ENCODE results near the gene PFKM.

The PFKM gene

DNA sequence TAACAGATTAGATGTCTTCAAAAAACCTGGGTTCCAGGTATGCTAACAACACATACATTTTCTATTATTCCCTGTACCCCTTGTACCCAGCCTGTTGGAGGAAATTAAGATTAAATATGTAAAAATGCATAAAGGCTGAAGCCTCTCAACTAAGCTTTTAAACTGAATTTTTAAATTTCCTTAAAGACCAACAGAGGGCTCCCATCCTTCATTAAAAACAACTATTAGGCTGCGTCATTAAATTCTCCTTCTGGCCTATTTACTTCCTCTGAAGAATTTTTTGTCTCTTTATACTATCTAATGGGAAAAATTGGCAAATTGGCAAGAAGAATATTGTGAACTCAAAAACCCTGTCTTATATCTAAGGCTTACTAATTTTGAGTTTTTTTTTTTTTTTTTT is 35.1 kb upstream of the PFKM start:
- no peak overlapping the region for H3K9ac ChIP-seq (ENCODE audit: low read length)
- H3K27ac ChIP-seq (ENCODE audit: low read depth, low read length) = no peak overlapping the region
- H3K4me3 ChIP-seq (ENCODE audit: low read depth, low read length) = no peak overlapping the region
- H3K36me3 ChIP-seq (ENCODE audit: control insufficient read depth, insufficient read depth, low read length) = peaks cover 66% of the 10 kb centered on the region
- H3K4me1 ChIP-seq (ENCODE audit: control insufficient read depth, insufficient read depth, low read length) = no peaks in the 10 kb centered on the region
- no peaks in the 10 kb centered on the region for H3K27me3 ChIP-seq (ENCODE audit: control insufficient read depth, insufficient read depth, low read length)
- no peaks in the 10 kb centered on the region for H3K9me3 ChIP-seq (ENCODE audit: control insufficient read depth, insufficient read depth, low read depth, low read length)

DNA sequence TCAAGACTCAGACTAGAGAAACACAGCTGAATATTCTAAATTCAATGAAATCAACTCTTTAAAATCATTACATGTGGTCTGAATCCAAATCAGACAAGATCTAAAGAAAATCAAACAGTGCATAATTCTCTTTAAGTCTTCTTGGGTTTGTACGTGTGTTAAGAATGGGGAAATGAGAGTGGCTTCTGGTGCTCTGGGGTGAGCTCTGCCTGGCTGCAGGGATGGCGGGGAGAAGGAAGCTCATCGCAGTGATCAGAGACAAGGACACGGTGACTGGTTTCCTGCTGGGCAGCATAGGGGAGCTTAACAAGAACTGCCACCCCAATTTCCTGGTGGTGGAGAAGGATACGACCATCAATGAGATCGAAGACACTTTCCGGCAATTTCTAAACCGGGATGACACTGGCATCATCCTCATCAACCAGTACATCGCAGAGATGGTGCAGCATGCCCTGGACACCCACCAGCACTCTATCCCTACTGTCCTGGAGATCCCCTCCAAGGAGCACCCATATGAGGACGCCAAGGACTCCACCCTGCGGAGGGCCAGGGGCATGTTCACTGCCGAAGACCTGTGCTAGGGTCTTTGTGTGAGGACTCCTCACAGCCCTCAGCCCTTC is 34.2 kb upstream of the PFKM start:
- H3K9ac ChIP-seq (ENCODE audit: low read length) = no peak overlapping the region
- H3K4me3 ChIP-seq (ENCODE audit: low read depth, low read length) = no peak overlapping the region
- H3K9me3 ChIP-seq (ENCODE audit: control insufficient read depth, insufficient read depth, low read depth, low read length) = no peaks in the 10 kb centered on the region
- no peaks in the 10 kb centered on the region for H3K27me3 ChIP-seq (ENCODE audit: control insufficient read depth, insufficient read depth, low read length)
- H3K36me3 ChIP-seq (ENCODE audit: control insufficient read depth, insufficient read depth, low read length) = peaks cover 68% of the 10 kb centered on the region
- no peak overlapping the region for H3K27ac ChIP-seq (ENCODE audit: low read depth, low read length)
- H3K4me1 ChIP-seq (ENCODE audit: control insufficient read depth, insufficient read depth, low read length) = no peaks in the 10 kb centered on the region

- Histone ChIP-seq H3K4me1 (ENCODE audit: control insufficient read depth, insufficient read depth, low read length) (no peaks in the 10 kb centered on the region), H3K9me3 (ENCODE audit: control insufficient read depth, insufficient read depth, low read depth, low read length) (no peaks in the 10 kb centered on the region), H3K4me3 (ENCODE audit: low read depth, low read length) (no peak overlapping the region), H3K27me3 (ENCODE audit: control insufficient read depth, insufficient read depth, low read length) (no peaks in the 10 kb centered on the region), H3K27ac (ENCODE audit: low read depth, low read length) (no peak overlapping the region), H3K36me3 (ENCODE audit: control insufficient read depth, insufficient read depth, low read length) (peaks cover 66% of the 10 kb centered on the region), H3K9ac (ENCODE audit: low read length) (no peak overlapping the region)
Measured at GRCh38 chr12:48086327-48086726, 32.8 kb upstream of the PFKM start.

DNA sequence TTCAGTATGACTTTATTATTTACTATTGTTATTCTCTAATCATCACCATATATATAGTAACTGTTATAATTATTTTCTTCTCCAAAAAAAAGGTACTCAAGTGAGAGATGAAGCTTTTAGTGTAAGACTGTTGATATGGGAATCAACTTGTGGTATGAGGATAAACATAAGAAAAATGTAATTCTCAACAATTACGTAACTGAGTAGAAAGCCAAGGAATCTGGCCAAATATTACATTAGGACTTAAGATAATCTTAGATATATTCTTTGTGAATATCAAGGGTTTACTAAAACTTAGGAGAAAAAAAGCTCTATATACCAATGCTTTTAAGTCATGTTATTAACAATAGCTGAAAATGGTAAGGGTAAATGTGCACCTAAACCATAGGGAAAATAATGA is 26.6 kb upstream of the PFKM start:
- Histone ChIP-seq H3K27ac (ENCODE audit: low read depth, low read length) (no peak overlapping the region), H3K36me3 (ENCODE audit: control insufficient read depth, insufficient read depth, low read length) (peaks cover 53% of the 10 kb centered on the region), H3K9ac (ENCODE audit: low read length) (no peak overlapping the region), H3K27me3 (ENCODE audit: control insufficient read depth, insufficient read depth, low read length) (no peaks in the 10 kb centered on the region), H3K9me3 (ENCODE audit: control insufficient read depth, insufficient read depth, low read depth, low read length) (no peaks in the 10 kb centered on the region), H3K4me1 (ENCODE audit: control insufficient read depth, insufficient read depth, low read length) (no peaks in the 10 kb centered on the region), H3K4me3 (ENCODE audit: low read depth, low read length) (no peak overlapping the region)

GRCh38 chr12:48104531-48104930 is 14.6 kb upstream of the PFKM start:
- no peaks in the 10 kb centered on the region for H3K9me3 ChIP-seq (ENCODE audit: control insufficient read depth, insufficient read depth, low read depth, low read length)
- H3K9ac ChIP-seq (ENCODE audit: low read length) = no peak overlapping the region
- peaks cover 8% of the 10 kb centered on the region for H3K27me3 ChIP-seq (ENCODE audit: control insufficient read depth, insufficient read depth, low read length)
- H3K4me1 ChIP-seq (ENCODE audit: control insufficient read depth, insufficient read depth, low read length) = peaks cover 9% of the 10 kb centered on the region
- H3K36me3 ChIP-seq (ENCODE audit: control insufficient read depth, insufficient read depth, low read length) = no peaks in the 10 kb centered on the region
- H3K4me3 ChIP-seq (ENCODE audit: low read depth, low read length) = peak overlapping the region; percentile 88
- no peak overlapping the region for H3K27ac ChIP-seq (ENCODE audit: low read depth, low read length)

- Histone ChIP-seq H3K36me3 (ENCODE audit: control insufficient read depth, insufficient read depth, low read length) (no peaks in the 10 kb centered on the region), H3K27ac (ENCODE audit: low read depth, low read length) (peak overlapping the region; percentile 96), H3K9ac (ENCODE audit: low read length) (peak overlapping the region; percentile 96), H3K9me3 (ENCODE audit: control insufficient read depth, insufficient read depth, low read depth, low read length) (no peaks in the 10 kb centered on the region), H3K4me3 (ENCODE audit: low read depth, low read length) (peak overlapping the region; percentile 88), H3K27me3 (ENCODE audit: control insufficient read depth, insufficient read depth, low read length) (peaks cover 15% of the 10 kb centered on the region), H3K4me1 (ENCODE audit: control insufficient read depth, insufficient read depth, low read length) (peaks cover 9% of the 10 kb centered on the region)
Measured at GRCh38 chr12:48105321-48105866, 13.8 kb upstream of the PFKM start.

- Histone ChIP-seq H3K4me3 (ENCODE audit: low read depth, low read length) (peak within 1 kb of the TSS; percentile 88), H3K4me1 (ENCODE audit: control insufficient read depth, insufficient read depth, low read length) (peaks cover 14% of the 10 kb centered on the region), H3K27ac (ENCODE audit: low read depth, low read length) (peak within 1 kb of the TSS; percentile 96), H3K36me3 (ENCODE audit: control insufficient read depth, insufficient read depth, low read length) (no peaks in the 10 kb centered on the region), H3K27me3 (ENCODE audit: control insufficient read depth, insufficient read depth, low read length) (peaks cover 21% of the 10 kb centered on the region), H3K9ac (ENCODE audit: low read length) (peak within 1 kb of the TSS; percentile 96), H3K9me3 (ENCODE audit: control insufficient read depth, insufficient read depth, low read depth, low read length) (no peaks in the 10 kb centered on the region)
Measured at GRCh38 chr12:48105867-48106680, 13.1 kb upstream of the PFKM start, which contains the start of gene SENP1. SENP1 (minus strand) TSS chr12:48106079; CDS start chr12:48101472, 4,607 bp downstream.

- Histone ChIP-seq H3K27me3 (ENCODE audit: control insufficient read depth, insufficient read depth, low read length) (peaks cover 22% of the 10 kb centered on the region), H3K27ac (ENCODE audit: low read depth, low read length) (peak overlapping the region; percentile 96; the same call in 1 of the 2 replicates), H3K36me3 (ENCODE audit: control insufficient read depth, insufficient read depth, low read length) (no peaks in the 10 kb centered on the region), H3K9me3 (ENCODE audit: control insufficient read depth, insufficient read depth, low read depth, low read length) (no peaks in the 10 kb centered on the region), H3K4me3 (ENCODE audit: low read depth, low read length) (peak overlapping the region; percentile 88), H3K4me1 (ENCODE audit: control insufficient read depth, insufficient read depth, low read length) (peaks cover 14% of the 10 kb centered on the region), H3K9ac (ENCODE audit: low read length) (peak overlapping the region; percentile 96)
Measured at GRCh38 chr12:48106681-48107613, 12.2 kb upstream of the PFKM start.

GRCh38 chr12:48109424-48109823 is 9.7 kb upstream of the PFKM start:
- Histone ChIP-seq H3K9ac (ENCODE audit: low read length) (no peak overlapping the region), H3K4me3 (ENCODE audit: low read depth, low read length) (no peak overlapping the region), H3K9me3 (ENCODE audit: control insufficient read depth, insufficient read depth, low read depth, low read length) (no peaks in the 10 kb centered on the region), H3K4me1 (ENCODE audit: control insufficient read depth, insufficient read depth, low read length) (peaks cover 11% of the 10 kb centered on the region), H3K27me3 (ENCODE audit: control insufficient read depth, insufficient read depth, low read length) (peaks cover 28% of the 10 kb centered on the region), H3K27ac (ENCODE audit: low read depth, low read length) (no peak overlapping the region), H3K36me3 (ENCODE audit: control insufficient read depth, insufficient read depth, low read length) (no peaks in the 10 kb centered on the region)

- Histone ChIP-seq H3K9me3 (ENCODE audit: control insufficient read depth, insufficient read depth, low read depth, low read length) (no peaks in the 10 kb centered on the region), H3K9ac (ENCODE audit: low read length) (no peak overlapping the region), H3K27me3 (ENCODE audit: control insufficient read depth, insufficient read depth, low read length) (peaks cover 30% of the 10 kb centered on the region), H3K27ac (ENCODE audit: low read depth, low read length) (no peak overlapping the region), H3K4me3 (ENCODE audit: low read depth, low read length) (no peak overlapping the region), H3K36me3 (ENCODE audit: control insufficient read depth, insufficient read depth, low read length) (no peaks in the 10 kb centered on the region), H3K4me1 (ENCODE audit: control insufficient read depth, insufficient read depth, low read length) (peaks cover 10% of the 10 kb centered on the region; the same call in 1 of the 2 replicates)
Measured at GRCh38 chr12:48110691-48111311, 8.4 kb upstream of the PFKM start.

Data from HUES6 (cell line).